C4-2B (cell line): ENCODE results near the gene EFNB2.

ENCODE experiments used
- H3K27ac ChIP-seq: fragments of 450-650 bp; 2 replicates; pipeline ENCODE4 v1.5.1; 2017
- CTCF ChIP-seq: fragments of 450-650 bp; conservative IDR thresholded peaks from 2 replicates; pipeline ENCODE4 v1.5.1; 2017; ENCODE audit warnings: mild to moderate bottlenecking
- ZFX ChIP-seq: fragments of 450-650 bp; IDR thresholded peaks from 2 replicates; pipeline ENCODE4 v1.6.1; 2017

Gene EFNB2

GRCh38 chr13:106569233-106570095 lies 34.0 kb upstream of the EFNB2 start:
- no peak overlapping the region for H3K27ac ChIP-seq
- TF ChIP-seq ZFX (no peak), CTCF (no peak)

GRCh38 chr13:106568299-106569003 lies 33.0 kb upstream of the EFNB2 start:
- TF ChIP-seq ZFX (no peak), CTCF (no peak)
- H3K27ac ChIP-seq, result peak overlapping the region; percentile 96

- H3K27ac ChIP-seq, result peak within 1 kb of the TSS; percentile 96
Measured at GRCh38 chr13:106567474-106568298, 32.2 kb upstream of the EFNB2 start, which contains the start of gene ARGLU1. Gene ARGLU1 (minus strand): TSS chr13:106568137. CDS start chr13:106567919, 218 bp downstream.

GRCh38 chr13:106566641-106567473 lies 31.4 kb upstream of the EFNB2 start:
- peak overlapping the region; percentile 96 for H3K27ac ChIP-seq
- TF ChIP-seq CTCF (no peak), ZFX (no peak)

More at GRCh38 chr13:106567474-106568298, 32.2 kb upstream of the EFNB2 start, which contains the start of gene ARGLU1:
- TF ChIP-seq ZFX (peak; percentile 81), CTCF (no peak)

GRCh38 chr13:106565127-106565775 lies 29.8 kb upstream of the EFNB2 start:
- no peak overlapping the region for H3K27ac ChIP-seq
- TF ChIP-seq CTCF, result no peak
- no peak for TF ChIP-seq ZFX

- TF ChIP-seq CTCF (no peak), ZFX (no peak)
- no peak overlapping the region for H3K27ac ChIP-seq
Measured at GRCh38 chr13:106562301-106562700, 26.8 kb upstream of the EFNB2 start.
